HG02885 (cell line): ENCODE results near the gene PDE4D.
"Not testable (repeated sequence)": the region's sequence is repeated elsewhere in the genome, so short reads cannot be mapped to it uniquely, and the experiment has no call there.

ENCODE experiments used
- ATAC-seq: cut with Tn5 transposase; IDR thresholded peaks from one replicate; pipeline ENCODE4 v1.9.1; 2021; ENCODE audit warnings: mild to moderate bottlenecking; ENCODE audit not compliant: unreplicated experiment, poor library complexity

Gene PDE4D

GRCh38 chr5:58995779-58996178 is 897.7 kb downstream of the PDE4D start:
- ATAC-seq = not testable (repeated sequence)

GRCh38 chr5:58993461-58993860 is 900.1 kb downstream of the PDE4D start:
- ATAC-seq = no peak

GRCh38 chr5:58988938-58989337 is 904.6 kb downstream of the PDE4D start:
- ATAC-seq = no peak

- ATAC-seq = no peak
Observed at GRCh38 chr5:58987193-58987592, 906.3 kb downstream of the PDE4D start.

- no peak for ATAC-seq
Observed at GRCh38 chr5:58986281-58986680, 907.2 kb downstream of the PDE4D start.

- ATAC-seq = no peak
Observed at GRCh38 chr5:58985759-58986158, 907.8 kb downstream of the PDE4D start.

- ATAC-seq = no peak
Observed at GRCh38 chr5:58985311-58985710, 908.2 kb downstream of the PDE4D start.

- ATAC-seq = no peak
Observed at GRCh38 chr5:58983526-58984452, 909.7 kb downstream of the PDE4D start.

GRCh38 chr5:58980890-58981289 is 912.6 kb downstream of the PDE4D start:
- no peak for ATAC-seq

GRCh38 chr5:58979090-58979489 is 914.4 kb downstream of the PDE4D start:
- ATAC-seq = no peak

- ATAC-seq = no peak
Observed at GRCh38 chr5:58974601-58975000, 918.9 kb downstream of the PDE4D start.

- ATAC-seq = no peak
Observed at GRCh38 chr5:58974083-58974482, 919.4 kb downstream of the PDE4D start.

- ATAC-seq = no peak
Observed at GRCh38 chr5:58972301-58972700, 921.2 kb downstream of the PDE4D start.

- ATAC-seq = no peak
Observed at GRCh38 chr5:58970766-58971165, 922.8 kb downstream of the PDE4D start.

GRCh38 chr5:58969795-58970194 is 923.7 kb downstream of the PDE4D start:
- no peak for ATAC-seq

- ATAC-seq = no peak
Observed at GRCh38 chr5:58969253-58969652, 924.3 kb downstream of the PDE4D start.

GRCh38 chr5:58968350-58968749 is 925.2 kb downstream of the PDE4D start:
- no peak for ATAC-seq

- no peak for ATAC-seq
Observed at GRCh38 chr5:58967597-58968281, 925.8 kb downstream of the PDE4D start.

- no peak for ATAC-seq
Observed at GRCh38 chr5:58965677-58966414, 927.7 kb downstream of the PDE4D start.

GRCh38 chr5:58963821-58964220 is 929.7 kb downstream of the PDE4D start:
- no peak for ATAC-seq

- no peak for ATAC-seq
Observed at GRCh38 chr5:58963361-58963760, 930.2 kb downstream of the PDE4D start.
